ENCODE measurements around the gene COL9A3. TPM values are rescaled to one million over a fixed set of nuclear protein-coding genes. Genes with fewer than 3 reads are reported as not detected.

Gene COL9A3
- total RNA-seq, 1 experiment from 2014 or later = not detected

- Mint-ChIP-seq H3K36me3 (ENCODE audit: insufficient read depth, unreplicated experiment) (no peaks in the 10 kb centered on the region), H3K4me1 (ENCODE audit: insufficient read depth, unreplicated experiment) (peaks cover 28% of the 10 kb centered on the region), H3K27ac (ENCODE audit: low read depth, unreplicated experiment) (no peak overlapping the region), H3K27me3 (ENCODE audit: insufficient read depth, unreplicated experiment) (no peaks in the 10 kb centered on the region), H3K9me3 (ENCODE audit: unreplicated experiment) (no peaks in the 10 kb centered on the region), H3K4me3 (ENCODE audit: unreplicated experiment) (no peak overlapping the region)
- POLR2A ChIA-PET = interaction anchor here (0.7 kb wide), 1 partner anchor 30 kb away, joined by 4 read pairs; no protein-coding TSS in a partner anchor
- no peak for TF ChIP-seq CTCF (IDR thresholded peaks at IDR 0.05; ENCODE audit: unreplicated experiment)
- intact Hi-C loops (cut with micrococcal nuclease) = no loop called here
- CTCF ChIA-PET = interaction anchor here (0.6 to 1.7 kb wide), 2 partner anchors 11 to 40 kb away, joined by 3 to 4 read pairs; no protein-coding TSS in a partner anchor
- BruUV-seq (replicated peaks) = no TSS peak
- DNase-seq (ENCODE audit: unreplicated experiment) = no peak
These were observed 47.3 kb upstream of the COL9A3 start for GRCh38 chr20:62769346-62770071.

GRCh38 chr20:62770111-62770910 lies 46.5 kb upstream of the COL9A3 start:
- H3K4me3 Mint-ChIP-seq (ENCODE audit: unreplicated experiment) = no peak overlapping the region
- H3K4me1 Mint-ChIP-seq (ENCODE audit: insufficient read depth, unreplicated experiment) = peaks cover 28% of the 10 kb centered on the region
- H3K36me3 Mint-ChIP-seq (ENCODE audit: insufficient read depth, unreplicated experiment) = no peaks in the 10 kb centered on the region
- no peaks in the 10 kb centered on the region for H3K27me3 Mint-ChIP-seq (ENCODE audit: insufficient read depth, unreplicated experiment)
- no TSS peak for BruUV-seq (replicated peaks)
- no peak for DNase-seq (ENCODE audit: unreplicated experiment)
- H3K9me3 Mint-ChIP-seq (ENCODE audit: unreplicated experiment) = no peaks in the 10 kb centered on the region
- intact Hi-C loops (cut with micrococcal nuclease) = no loop called here
- POLR2A ChIA-PET = interaction anchor here (0.7 to 4.8 kb wide), 2 partner anchors 30 to 31 kb away, joined by 4 to 49 read pairs; no protein-coding TSS in a partner anchor
- H3K27ac Mint-ChIP-seq (ENCODE audit: low read depth, unreplicated experiment) = no peak overlapping the region
- TF ChIP-seq CTCF (IDR thresholded peaks at IDR 0.05; ENCODE audit: unreplicated experiment) = no peak
- CTCF ChIA-PET = interaction anchor here (0.6 to 1.7 kb wide), 3 partner anchors 12 to 67 kb away, joined by 3 to 4 read pairs (median 3); no protein-coding TSS in a partner anchor

DNA sequence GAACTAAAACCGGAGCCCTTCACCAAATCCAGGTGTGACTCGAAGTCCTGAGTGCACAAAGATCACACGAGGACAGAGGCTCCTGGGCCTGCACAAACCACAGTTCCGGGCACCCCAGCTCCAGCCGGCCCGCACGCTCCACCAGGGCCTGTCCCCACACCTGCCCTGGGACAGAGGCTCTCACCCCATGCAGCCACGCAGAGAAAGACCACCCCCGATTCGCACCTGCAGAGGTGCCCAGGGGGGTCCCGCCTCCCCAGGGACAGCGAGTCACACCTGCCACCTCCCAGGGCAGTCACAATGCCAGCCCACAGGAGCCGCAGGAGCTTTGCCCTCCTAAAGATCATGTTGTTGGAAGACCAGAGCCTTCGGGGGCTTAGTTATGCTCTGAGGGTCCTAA lies 45.9 kb upstream of the COL9A3 start:
- intact Hi-C loops (cut with micrococcal nuclease) = no loop called here
- H3K27ac Mint-ChIP-seq (ENCODE audit: low read depth, unreplicated experiment) = no peak overlapping the region
- no peaks in the 10 kb centered on the region for H3K9me3 Mint-ChIP-seq (ENCODE audit: unreplicated experiment)
- no peak for TF ChIP-seq CTCF (IDR thresholded peaks at IDR 0.05; ENCODE audit: unreplicated experiment)
- peaks cover 33% of the 10 kb centered on the region for H3K4me1 Mint-ChIP-seq (ENCODE audit: insufficient read depth, unreplicated experiment)
- H3K4me3 Mint-ChIP-seq (ENCODE audit: unreplicated experiment) = no peak overlapping the region
- ChIA-PET POLR2A (interaction anchor here (0.8 to 4.8 kb wide), 2 partner anchors 30 to 166 kb away, joined by 4 to 49 read pairs; no protein-coding TSS in a partner anchor), CTCF (interaction anchor here (0.6 to 0.9 kb wide), 3 partner anchors 20 to 272 kb away, joined by 3 read pairs; no protein-coding TSS in a partner anchor)
- no peak for DNase-seq (ENCODE audit: unreplicated experiment)
- no TSS peak for BruUV-seq (replicated peaks)
- H3K27me3 Mint-ChIP-seq (ENCODE audit: insufficient read depth, unreplicated experiment) = no peaks in the 10 kb centered on the region
- H3K36me3 Mint-ChIP-seq (ENCODE audit: insufficient read depth, unreplicated experiment) = no peaks in the 10 kb centered on the region

Measured in MCF 10A (cell line).